ENCODE results near the gene SENP1.

- TF ChIP-seq, protein P1, sequence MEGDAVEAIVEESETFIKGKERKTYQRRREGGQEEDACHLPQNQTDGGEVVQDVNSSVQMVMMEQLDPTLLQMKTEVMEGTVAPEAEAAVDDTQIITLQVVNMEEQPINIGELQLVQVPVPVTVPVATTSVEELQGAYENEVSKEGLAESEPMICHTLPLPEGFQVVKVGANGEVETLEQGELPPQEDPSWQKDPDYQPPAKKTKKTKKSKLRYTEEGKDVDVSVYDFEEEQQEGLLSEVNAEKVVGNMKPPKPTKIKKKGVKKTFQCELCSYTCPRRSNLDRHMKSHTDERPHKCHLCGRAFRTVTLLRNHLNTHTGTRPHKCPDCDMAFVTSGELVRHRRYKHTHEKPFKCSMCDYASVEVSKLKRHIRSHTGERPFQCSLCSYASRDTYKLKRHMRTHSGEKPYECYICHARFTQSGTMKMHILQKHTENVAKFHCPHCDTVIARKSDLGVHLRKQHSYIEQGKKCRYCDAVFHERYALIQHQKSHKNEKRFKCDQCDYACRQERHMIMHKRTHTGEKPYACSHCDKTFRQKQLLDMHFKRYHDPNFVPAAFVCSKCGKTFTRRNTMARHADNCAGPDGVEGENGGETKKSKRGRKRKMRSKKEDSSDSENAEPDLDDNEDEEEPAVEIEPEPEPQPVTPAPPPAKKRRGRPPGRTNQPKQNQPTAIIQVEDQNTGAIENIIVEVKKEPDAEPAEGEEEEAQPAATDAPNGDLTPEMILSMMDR (IDR thresholded peaks at IDR 0.05) = no peak
- TF ChIP-seq POLR2A (IDR thresholded peaks at IDR 0.05) = no peak
Observed at GRCh38 chr12:48131517-48131916, 25.6 kb upstream of the SENP1 start.

Data from heart left ventricle (tissue), 13 donors.